SW480 (cell line): ENCODE measurements around the gene CCDC121.
A peak's percentile ranks its signal among the peaks of the same experiment; 100 is the strongest.

ENCODE experiments used
- DNase-seq: peaks from one replicate; pipeline ENCODE4 v3.0.0-alpha.2; 2016; ENCODE audit warnings: low spot score

Gene CCDC121, protein sequence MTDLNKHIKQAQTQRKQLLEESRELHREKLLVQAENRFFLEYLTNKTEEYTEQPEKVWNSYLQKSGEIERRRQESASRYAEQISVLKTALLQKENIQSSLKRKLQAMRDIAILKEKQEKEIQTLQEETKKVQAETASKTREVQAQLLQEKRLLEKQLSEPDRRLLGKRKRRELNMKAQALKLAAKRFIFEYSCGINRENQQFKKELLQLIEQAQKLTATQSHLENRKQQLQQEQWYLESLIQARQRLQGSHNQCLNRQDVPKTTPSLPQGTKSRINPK

DNA sequence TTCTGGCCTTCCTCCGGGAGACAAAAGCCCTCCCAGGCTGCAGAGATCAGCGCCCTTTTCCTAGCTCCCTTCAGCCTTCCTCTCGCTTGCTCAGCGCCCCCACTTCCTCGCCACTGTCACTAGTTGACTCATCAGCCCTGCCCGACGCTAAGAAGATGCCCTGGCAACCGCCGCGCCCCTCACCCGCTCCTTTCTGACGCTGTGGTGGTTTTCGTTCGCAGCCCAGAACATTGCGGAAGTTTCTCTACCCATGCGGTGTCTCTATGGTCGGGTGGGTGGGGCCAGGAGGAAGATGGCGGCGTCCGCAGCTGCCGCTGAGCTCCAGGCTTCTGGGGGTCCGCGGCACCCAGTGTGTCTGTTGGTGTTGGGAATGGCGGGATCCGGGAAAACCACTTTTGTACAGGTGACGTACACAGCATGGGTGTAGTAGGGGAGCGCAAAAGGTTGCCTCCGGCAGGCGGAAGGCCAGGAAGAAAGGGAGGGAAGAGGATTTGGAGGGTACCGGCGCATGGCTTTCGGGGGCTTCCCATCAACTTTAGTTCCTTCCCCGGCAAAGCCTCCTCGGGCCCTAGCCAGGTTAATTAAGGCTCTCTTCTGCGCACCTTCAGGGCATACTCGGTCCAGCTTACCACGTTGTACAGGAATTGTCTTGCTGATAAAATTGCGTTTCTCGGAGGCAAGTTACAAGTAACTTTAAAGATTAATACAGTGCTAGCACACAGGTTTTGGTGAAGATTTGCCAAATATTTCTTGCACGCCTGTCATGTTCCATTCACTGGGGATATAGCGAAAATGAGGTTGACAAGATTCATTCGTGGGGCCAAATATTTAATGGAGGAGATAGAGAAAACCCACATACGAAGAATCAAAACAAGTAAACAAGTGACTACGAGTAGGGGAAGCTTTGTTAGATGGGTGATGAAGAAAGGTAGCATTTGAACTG is at the start of gene CCDC121, which contains the start of gene GPN1:
TSS of gene CCDC121 (minus strand) at position 246 of the 943 bp plus-strand sequence. CDS start 1,213 bp downstream, outside the sequence.
TSS of gene GPN1 (plus strand) at position 284 of the 943 bp plus-strand sequence. CDS start at position 293, 9 bp downstream.
- peak; percentile 95 for DNase-seq

DNA sequence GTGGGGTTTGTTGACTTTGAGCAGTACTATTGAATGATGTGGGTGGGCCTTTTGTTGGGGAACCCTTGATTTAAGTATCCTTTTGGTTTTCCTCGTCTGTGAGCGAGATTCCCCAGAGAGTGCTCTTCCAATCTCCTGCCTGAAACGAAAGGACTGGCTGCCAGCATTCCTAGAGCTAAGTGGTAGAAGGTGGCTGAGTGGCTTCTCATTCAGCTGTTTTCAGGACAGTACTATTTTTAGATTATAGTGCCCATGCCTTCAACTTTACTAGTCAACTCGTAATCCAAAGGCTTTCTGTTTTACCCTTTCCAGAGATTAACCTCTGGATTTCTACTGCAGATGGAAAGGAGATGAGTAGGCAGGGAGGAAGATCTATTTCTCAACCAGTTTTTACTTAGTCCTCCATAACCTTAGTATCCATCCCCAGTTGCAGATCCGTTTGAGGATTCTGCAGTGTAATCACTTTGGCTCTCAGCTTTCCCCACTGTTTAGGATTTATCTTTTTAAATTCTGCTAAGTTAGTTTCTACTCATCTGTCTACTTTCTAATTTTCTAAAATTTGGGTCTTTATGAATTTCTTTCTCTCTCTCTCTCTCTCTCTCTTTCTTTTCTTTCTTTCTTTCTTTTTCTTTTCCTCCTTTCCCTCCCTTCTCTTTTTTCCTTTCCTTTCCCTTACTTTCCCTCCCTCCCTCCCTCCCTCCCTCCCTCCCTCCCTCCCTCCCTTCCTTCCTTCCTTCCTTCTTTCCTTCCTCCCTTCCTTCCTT is 44.1 kb upstream of the CCDC121 start:
- no peak for DNase-seq

DNA sequence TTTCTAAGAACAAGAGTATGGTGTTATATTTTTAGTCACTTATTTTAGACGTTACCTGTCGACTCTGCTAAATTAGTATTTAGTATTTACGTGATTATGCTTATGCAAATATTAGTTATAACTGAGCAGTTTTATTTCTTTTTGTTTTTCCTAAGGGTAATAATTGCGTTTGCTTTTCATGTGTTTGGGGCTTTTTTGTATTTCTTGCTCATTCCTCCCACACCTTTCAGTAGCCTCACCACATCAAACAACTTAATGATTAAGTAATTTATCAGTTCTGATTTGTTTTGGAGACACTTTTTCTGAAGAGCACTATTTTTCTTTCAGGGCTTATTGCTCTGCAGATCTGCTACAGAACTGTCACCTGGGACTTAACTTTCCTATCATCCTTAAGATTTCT is 42.4 kb upstream of the CCDC121 start:
- no peak for DNase-seq

DNA sequence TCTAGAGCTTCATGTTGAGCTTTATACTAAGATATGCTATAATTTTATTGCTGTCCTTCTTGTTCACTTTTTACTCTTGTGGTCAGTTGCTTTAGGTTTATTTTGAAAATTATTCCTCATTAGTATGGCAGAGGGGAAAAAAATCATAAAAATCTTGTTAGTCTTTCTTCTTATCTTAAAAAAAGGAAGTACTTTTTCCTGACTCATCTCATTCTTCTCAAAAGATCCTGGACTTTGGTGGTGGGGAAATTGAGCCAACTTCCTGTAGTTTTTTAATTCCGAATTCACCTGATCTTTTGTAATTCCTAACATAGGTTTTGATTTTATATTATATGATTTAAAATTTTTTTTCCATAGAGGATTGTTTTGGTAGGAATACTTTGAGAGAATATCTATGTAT is 38.6 kb upstream of the CCDC121 start:
- DNase-seq = no peak

DNA sequence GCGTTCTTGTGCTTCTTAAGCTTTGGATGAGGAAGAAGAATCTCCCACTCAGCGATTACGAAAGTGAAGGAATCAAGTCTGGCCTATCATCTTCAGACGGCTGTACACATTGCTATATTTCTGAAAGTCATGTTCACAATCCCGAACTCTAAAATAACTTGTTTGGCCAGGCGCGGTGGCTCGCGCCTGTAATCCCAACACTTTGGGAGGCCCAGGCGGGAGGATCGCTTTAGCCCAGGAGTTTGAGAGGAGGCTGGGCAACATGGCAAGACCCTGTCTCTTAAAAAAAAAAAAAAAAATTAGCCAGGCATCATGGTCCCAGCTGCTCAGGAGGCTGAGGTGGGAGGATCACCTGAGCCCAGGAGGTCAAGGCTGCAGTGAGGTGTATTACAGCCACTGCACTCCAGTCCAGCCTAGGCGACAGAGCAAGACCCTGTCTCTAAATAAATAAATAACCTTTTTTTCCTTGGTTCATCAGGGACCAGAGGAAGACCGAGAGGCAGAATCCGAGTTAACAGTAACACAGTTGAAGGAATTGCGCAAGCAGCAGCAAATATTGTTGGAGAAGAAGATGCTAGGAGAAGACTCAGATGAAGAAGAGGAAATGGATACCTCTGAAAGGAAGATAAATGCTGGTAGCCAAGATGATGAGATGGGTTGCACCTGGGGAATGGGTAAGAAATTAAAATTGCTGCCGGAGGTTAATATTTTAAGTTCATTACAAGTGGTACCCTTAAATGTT is 36.0 kb upstream of the CCDC121 start:
- no peak for DNase-seq

DNA sequence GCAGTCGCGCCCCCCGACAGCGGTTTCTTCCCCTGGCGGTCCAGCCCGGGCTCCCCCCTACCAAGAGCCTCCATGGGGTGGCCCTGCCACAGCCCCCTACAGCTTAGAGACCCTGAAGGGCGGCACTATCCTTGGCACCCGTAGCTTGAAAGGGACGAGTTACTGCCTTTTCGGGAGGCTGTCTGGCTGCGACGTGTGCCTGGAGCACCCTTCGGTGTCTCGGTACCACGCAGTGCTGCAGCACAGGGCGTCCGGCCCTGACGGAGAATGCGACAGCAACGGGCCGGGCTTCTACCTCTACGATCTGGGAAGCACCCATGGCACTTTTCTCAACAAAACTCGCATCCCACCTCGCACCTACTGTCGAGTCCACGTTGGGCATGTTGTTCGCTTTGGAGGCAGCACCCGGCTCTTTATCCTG is 35.4 kb upstream of the CCDC121 start:
- DNase-seq = peak; percentile 13

DNA sequence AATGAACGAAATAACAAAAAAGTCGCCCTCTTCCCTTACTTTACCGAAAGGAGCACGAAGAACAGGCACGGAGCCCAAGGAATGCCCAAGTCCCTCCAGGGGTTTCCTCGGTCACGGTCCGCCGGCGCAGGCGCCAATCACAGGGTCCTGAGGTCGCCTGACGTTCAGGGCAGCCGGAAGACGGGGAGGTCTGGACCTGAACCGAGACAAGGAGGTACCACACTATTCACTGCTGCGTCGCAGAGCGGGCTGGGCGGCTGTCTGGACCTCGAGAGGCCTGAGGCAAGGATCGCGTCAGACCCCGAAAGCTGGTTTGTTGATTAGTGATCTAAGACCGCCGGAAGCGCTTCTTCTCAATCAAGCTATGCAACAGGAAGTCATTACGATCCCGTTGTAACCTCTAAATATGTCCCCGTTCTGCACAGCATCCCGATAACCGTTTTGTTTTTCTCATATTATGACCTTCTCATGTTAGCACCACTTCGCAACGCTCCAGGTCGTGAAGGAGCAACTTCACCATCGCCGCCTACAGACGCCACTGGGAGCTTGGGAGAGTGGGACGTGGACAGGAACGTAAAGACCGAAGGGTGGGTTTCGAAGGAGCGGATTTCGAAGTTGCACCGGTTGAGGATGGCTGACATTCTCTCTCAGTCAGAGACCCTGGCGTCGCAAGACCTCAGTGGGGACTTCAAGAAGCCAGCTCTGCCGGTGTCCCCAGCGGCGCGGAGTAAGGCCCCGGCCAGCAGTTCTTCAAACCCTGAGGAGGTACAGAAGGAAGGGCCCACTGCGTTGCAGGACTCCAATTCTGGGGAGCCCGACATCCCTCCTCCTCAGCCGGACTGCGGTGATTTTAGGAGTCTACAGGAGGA is 34.7 kb upstream of the CCDC121 start, which contains the start of the genes SLC4A1AP and SUPT7L:
TSS of gene SLC4A1AP (plus strand) at position 605 of the 869 bp plus-strand sequence. CDS start at position 631, 26 bp downstream.
TSS of gene SUPT7L (minus strand) at position 330 of the 869 bp plus-strand sequence. CDS start 1,422 bp downstream, outside the sequence.
- DNase-seq = peak; percentile 91

DNA sequence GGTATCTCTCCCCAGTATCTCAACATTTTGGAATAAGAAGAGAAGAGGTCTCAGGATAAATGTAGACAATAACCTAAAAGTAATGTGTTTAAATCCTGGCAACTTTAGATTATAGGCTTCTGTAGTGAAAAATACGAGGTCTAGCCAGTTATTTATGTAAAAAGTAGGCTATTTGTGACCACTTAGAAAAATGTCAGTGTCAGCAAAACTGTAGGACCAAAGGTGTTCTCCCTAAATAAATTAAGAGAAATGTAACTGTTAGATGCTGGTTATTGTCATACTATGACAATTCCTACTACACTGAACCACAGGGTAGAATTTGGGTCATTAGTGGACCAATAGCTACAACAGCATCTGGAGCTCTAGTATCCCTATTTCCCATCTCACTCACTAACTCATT is 32.6 kb upstream of the CCDC121 start:
- no peak for DNase-seq

DNA sequence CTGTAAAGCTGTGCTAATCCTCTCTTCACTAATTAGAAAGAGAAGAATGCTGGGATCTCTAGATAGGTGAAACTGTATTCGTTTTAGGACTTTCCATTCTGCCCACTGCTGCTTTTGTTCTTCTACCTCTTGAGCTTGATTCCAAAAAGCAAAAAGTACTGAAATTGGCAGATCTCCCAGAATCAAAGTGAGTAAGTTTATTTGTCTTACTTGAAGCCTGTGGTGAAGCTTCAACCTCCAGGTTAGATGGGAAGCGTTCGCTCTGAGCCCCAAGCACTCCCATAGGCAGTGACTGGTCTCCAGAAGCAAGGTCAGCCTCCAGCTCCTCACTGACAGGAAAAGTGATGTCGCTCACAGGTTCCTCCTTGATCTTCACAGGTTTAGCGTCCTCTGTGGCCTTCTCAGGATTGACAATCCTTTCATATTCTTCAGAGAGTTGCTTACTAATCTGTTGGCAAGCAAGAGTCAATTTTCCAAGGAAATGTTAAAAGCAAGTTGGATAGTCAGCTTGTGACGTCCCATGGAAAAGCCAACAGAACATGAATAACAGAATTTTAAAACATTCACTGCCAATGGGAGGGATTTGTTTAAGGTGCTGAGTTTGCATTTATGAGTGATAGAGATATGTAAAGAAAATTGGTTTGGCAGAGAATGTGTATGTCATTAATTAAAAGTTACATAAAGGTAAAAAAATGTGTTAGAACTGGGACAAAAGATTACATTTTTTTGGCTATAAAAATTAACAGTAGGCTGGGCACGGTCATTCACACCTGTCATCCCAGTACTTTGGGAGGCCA is 26.5 kb upstream of the CCDC121 start:
- DNase-seq = no peak

DNA sequence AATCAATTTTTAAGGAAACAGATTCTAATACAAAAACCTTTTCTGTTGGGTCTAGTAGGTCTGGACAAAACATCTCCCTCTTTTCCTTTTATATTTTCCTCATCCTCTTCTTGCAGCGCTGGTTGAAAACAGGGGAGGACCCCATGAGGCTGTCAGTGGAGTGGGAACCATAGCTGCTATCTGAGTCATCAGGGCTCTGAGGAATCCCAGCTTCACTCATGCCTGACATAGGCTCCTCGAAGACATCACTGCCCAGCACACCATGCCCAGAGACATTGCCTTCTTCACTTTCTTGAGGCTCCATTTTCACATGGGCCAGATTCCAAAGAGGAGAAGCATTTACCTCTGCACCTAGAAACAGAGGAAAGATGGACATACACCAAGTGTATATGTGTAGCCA is 24.6 kb upstream of the CCDC121 start:
- DNase-seq = no peak

DNA sequence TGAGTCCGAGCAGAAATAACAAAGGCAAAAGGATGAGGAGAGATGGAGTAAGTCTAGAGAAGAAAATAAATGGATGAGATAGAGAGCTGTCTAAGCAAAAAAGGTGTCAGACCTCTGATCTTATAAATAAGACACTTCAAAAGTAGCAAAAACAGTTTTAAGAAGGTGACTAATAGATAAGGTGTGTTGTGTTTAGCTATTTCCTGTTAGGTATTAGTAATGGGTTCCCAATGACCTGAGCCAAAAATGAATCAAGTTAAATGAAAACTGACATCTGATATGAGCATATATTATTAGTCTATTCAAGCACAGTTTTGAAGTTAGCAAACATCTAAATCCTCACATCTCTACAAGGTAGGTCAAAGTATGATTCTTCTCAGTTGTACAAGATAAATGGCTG is 24.0 kb upstream of the CCDC121 start:
- no peak for DNase-seq

DNA sequence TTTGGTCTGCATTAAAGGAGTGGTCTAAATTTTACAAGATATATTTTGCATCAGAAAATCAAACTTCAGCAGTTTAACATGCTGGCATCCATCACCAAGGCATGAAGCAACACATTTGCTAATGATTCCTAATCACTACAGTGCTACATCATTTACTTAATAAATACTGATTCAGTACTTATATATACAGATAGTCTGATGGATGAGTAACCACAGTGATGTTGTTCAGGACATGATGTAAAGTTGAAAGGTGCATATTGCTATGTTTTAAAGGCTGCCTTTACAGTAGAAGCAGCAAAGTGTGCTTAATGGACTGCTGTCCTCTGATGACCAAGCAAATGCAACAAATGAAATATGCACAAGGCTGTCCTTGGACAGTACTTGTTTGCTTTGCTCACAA is 23.5 kb upstream of the CCDC121 start:
- no peak for DNase-seq

DNA sequence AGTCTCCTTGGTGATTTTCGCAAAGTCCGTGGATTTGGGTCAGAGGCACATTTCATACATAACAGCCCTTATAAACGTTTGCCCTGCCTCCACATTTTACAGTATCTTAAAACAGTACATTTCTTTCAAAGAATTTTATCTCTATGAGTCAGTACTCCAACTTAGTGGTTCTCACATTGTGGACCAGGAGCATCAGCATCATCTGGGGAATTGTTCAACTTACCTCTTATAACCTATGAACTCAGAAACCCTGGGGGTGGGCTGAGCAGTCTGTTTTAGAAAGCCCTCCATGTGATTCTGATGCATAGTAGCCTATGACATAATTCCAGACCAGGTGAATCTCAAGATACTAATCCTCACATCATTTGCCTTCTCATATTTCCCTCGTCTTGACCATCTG is 22.2 kb upstream of the CCDC121 start:
- no peak for DNase-seq

DNA sequence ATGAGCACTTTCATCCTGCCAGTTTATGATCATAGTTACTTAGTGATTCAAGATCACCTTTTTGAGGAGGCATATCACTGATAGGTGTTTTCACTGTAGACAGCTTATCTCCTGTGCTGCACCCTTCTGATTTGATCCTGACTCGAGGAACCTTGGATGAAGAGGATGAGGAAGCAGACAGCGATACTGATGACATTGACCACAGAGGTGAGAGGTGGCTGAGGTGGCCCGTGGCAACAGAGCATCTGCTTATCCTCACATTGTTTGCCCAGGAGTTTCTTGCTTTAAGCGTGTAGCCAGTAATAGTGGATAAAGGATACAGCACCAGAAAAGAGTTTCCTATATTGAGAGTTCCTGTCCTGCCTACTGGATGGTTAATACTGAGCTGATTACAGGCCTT is 18.9 kb upstream of the CCDC121 start:
- DNase-seq = no peak

DNA sequence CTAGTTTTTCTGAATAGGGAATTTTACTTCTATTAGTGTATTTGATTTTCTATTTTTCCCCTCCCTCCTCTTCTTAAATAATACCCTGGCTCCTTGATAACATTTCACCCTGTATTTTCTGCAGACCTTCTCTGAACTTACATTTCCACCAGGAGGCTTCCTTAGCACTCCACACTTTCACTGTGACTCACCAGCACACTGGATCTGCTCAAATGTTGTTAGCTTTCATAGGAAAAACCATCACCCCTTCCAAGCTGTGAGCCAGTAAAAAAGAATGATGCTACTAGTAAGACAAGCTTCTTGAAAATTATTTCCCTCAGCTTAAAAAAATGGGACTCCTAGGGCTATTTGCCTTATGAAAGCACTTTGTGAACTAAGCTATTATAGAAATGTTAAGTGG is 18.5 kb upstream of the CCDC121 start:
- no peak for DNase-seq

DNA sequence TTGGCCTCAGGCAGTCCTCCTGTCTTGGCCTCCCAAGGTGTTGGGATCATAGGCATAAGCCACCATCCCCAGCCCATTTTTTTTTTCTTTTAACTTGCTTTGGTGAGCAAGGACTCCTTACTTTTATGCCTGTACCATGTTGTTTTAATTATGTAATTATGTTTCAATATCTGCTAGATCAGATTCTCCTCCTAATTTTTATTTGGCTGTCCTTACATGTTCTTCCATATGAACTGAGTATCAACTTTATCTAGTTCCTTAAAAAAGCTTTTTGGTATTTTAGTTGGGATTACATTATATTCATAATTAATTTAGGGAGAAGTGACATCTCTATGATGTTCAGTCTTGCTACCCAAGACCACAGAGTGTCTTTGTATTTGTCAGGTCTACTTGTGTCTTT is 16.4 kb upstream of the CCDC121 start:
- no peak for DNase-seq

DNA sequence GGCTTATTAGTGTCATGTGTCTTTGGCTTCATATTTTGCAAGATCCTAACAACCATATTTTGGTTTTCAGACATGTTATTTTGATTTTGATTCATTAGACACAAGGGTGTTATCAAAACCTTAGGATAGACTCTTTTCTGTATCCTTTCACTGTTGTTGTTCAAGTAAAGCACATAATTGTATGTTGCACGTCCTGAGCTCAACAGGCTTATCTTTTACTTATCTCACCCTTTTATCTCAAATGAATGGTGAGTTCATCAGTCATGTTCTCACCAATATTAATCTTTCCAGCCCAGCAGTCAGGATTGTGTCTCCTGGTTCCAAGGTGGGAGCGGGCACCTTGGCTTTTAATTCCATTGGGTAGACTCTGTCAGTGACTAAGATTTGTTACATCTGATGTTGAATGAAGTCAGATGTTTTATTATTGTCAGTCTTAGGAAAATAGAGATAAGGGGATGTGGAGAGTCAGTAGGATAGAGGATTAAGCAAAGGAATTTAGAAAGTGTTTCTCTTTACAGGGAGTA is 12.0 kb upstream of the CCDC121 start:
- DNase-seq = no peak

DNA sequence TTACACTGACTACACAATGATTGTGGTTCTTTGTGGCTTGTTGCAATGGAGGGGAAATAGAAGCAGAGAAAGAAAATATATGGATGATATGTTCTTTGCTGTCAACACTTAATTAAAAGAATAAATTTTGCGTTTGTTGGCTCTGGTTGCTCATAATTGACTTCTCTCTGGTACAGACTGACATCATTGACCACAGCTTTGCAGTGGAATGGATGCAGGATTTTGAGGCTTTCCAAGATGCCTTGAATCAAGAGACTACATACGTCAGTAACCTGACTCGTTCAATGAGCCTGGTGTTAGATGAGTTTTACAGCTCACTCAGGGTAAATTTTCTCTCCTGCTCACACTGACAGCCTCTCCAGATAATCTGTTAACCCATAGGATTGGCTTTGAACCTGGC is 9.9 kb upstream of the CCDC121 start:
- DNase-seq = no peak

DNA sequence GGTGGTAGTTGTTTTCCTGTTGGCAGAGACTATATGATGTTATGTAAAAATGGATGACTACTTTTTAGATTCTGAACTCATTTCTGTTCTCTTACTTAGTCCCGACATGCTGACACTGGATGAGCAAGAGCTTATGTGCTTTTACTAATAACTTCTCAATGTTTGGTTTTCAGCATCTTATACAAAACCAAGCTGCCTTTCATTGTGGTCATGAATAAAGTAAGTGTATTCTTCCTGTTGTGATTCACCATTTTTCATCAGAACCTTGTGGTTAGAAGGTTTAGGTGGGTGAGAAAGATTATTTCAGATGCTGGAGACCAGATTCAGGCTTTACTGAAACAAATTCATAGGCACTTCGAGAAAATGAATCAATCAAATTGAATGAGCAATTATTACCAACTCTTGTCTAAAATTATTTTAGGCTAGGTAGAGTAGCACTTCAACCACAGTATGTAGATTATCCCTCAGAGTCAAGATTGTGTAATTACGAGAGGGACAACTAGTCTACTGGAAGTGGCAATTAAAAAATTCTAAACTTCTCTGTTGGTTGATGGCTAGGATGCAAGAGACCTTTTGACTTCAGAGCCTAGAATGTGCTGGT is 9.3 kb upstream of the CCDC121 start:
- peak; percentile 5 for DNase-seq
